GM23338 (cell line): Measurements from ENCODE around the gene SEC22A. TPM values are rescaled to one million over a fixed set of nuclear protein-coding genes. Genes with fewer than 3 reads are reported as not detected.

Experiments used
- ATAC-seq: fragments of 200-7000 bp; cut with Tn5 transposase; 3 replicates; pipeline ENCODE4 v1.9.1; 2020
- DNase-seq: peaks from one replicate; pipeline ENCODE4 v3.0.0-alpha.2; 2015; ENCODE audit warnings: low spot score
- H2AFZ ChIP-seq: fragments of 200-600 bp; sonication (generic); 2 replicates; pipeline ENCODE4 v1.8.0; 2016; ENCODE audit warnings: antibody characterized with exemption, mild to moderate bottlenecking, moderate library complexity
- H3F3A ChIP-seq: fragments of 200-600 bp; sonication (generic); replicated peaks from 2 replicates; pipeline ENCODE4 v1.8.0; 2017; ENCODE audit warnings: antibody characterized with exemption, mixed run types, low read depth
- H3K27ac ChIP-seq: fragments of 200-600 bp; sonication (generic); 2 replicates; pipeline ENCODE4 v1.6.1; 2016; ENCODE audit warnings: low read depth
- H3K27me3 ChIP-seq: fragments of 200-600 bp; sonication (generic); 2 replicates; pipeline ENCODE4 v1.8.0; 2016; ENCODE audit warnings: mild to moderate bottlenecking, mixed run types, moderate library complexity; ENCODE audit not compliant: insufficient read depth
- H3K36me3 ChIP-seq: fragments of 200-600 bp; sonication (generic); 2 replicates; pipeline ENCODE4 v1.8.0; 2016; ENCODE audit warnings: mild to moderate bottlenecking; ENCODE audit not compliant: insufficient read depth
- H3K4me1 ChIP-seq: fragments of 200-600 bp; sonication (generic); 2 replicates; pipeline ENCODE4 v1.8.0; 2016; ENCODE audit warnings: mild to moderate bottlenecking, moderate library complexity; ENCODE audit not compliant: insufficient read depth
- H3K4me2 ChIP-seq: fragments of 200-600 bp; sonication (generic); 2 replicates; pipeline ENCODE4 v1.7.1; 2017; ENCODE audit warnings: mixed run types
- H3K4me3 ChIP-seq: fragments of 200-600 bp; sonication (generic); 2 replicates; pipeline ENCODE4 v1.6.1; 2016; ENCODE audit warnings: mixed run types
- H3K79me2 ChIP-seq: fragments of 200-600 bp; sonication (generic); replicated peaks from 2 replicates; pipeline ENCODE4 v1.8.0; 2017; ENCODE audit warnings: mild to moderate bottlenecking; ENCODE audit not compliant: insufficient read depth
- H3K9me2 ChIP-seq: fragments of 200-600 bp; sonication (generic); 2 replicates; pipeline ENCODE4 v1.8.0; 2017; ENCODE audit not compliant: insufficient read depth
- H4K20me1 ChIP-seq: fragments of 200-600 bp; sonication (generic); replicated peaks from 2 replicates; pipeline ENCODE4 v1.8.0; 2017; ENCODE audit warnings: mild to moderate bottlenecking; ENCODE audit not compliant: insufficient read depth
- H3K27ac Mint-ChIP-seq: 2 replicates; pipeline ENCODE4 v1.8.0; 2020; ENCODE audit warnings: inconsistent platforms, mild to moderate bottlenecking, moderate library complexity, mixed read lengths
- H3K27me3 Mint-ChIP-seq: 3 replicates; pipeline ENCODE4 v1.8.0; 2022; ENCODE audit warnings: low read depth, mild to moderate bottlenecking, moderate library complexity, mixed read lengths, inconsistent platforms; ENCODE audit not compliant: insufficient read depth, poor library complexity
- H3K36me3 Mint-ChIP-seq: 3 replicates; pipeline ENCODE4 v1.8.0; 2021; ENCODE audit warnings: low read depth, mild to moderate bottlenecking, inconsistent platforms, moderate library complexity, mixed read lengths
- H3K4me1 Mint-ChIP-seq: 3 replicates; pipeline ENCODE4 v1.8.0; 2020; ENCODE audit warnings: mild to moderate bottlenecking, inconsistent platforms, mixed read lengths
- H3K4me3 Mint-ChIP-seq: 3 replicates; pipeline ENCODE4 v1.8.0; 2021; ENCODE audit warnings: moderate library complexity, mild to moderate bottlenecking, inconsistent platforms, mixed read lengths
- H3K9me3 Mint-ChIP-seq: 3 replicates; pipeline ENCODE4 v1.8.0; 2020; ENCODE audit warnings: moderate library complexity, mild to moderate bottlenecking, inconsistent platforms, mixed read lengths
- CREB1 ChIP-seq: fragments of 250-450 bp; sonication (Bioruptor Pico); IDR thresholded peaks from 2 replicates; pipeline ENCODE4 v1.5.0; 2020; ENCODE audit warnings: low read depth, mild to moderate bottlenecking, moderate library complexity
- CTCF ChIP-seq, 2 experiments: fragments of 200-600 bp in 1 of 2; sonication (generic) in 1 of 2; conservative IDR thresholded peaks; 2 replicates each; pipeline versions ENCODE4 v1.5.1 to v1.6.1; 2016 to 2017; ENCODE audit warnings: antibody characterized with exemption in 2 of 2, low read depth in 2 of 2, mild to moderate bottlenecking in 2 of 2, moderate library complexity in 1 of 2
- EZH2 ChIP-seq: fragments of 200-600 bp; sonication (generic); IDR thresholded peaks from one replicate; pipeline ENCODE4 v1.8.0; 2017; ENCODE audit warnings: antibody characterized with exemption, mild to moderate bottlenecking, low read depth; ENCODE audit not compliant: unreplicated experiment
- EZH2phosphoT487 ChIP-seq: fragments of 200-600 bp; sonication (generic); IDR thresholded peaks from one replicate; pipeline ENCODE4 v1.8.1; 2018; ENCODE audit warnings: antibody characterized with exemption; ENCODE audit not compliant: unreplicated experiment
- JUNB ChIP-seq: IDR thresholded peaks from one replicate; pipeline ENCODE4 v1.6.1; 2016; ENCODE audit warnings: antibody characterized with exemption; ENCODE audit not compliant: unreplicated experiment
- NANOG ChIP-seq: IDR thresholded peaks from 2 replicates; pipeline ENCODE4 v1.6.1; 2016; ENCODE audit warnings: antibody characterized with exemption, borderline replicate concordance
- POLR2AphosphoS5 ChIP-seq: IDR thresholded peaks from 2 replicates; pipeline ENCODE4 v1.6.1; 2016; ENCODE audit warnings: antibody characterized with exemption, low read depth
- REST ChIP-seq: IDR thresholded peaks from one replicate; pipeline ENCODE4 v1.6.1; 2018; ENCODE audit warnings: antibody characterized with exemption; ENCODE audit not compliant: unreplicated experiment
- STAT1 ChIP-seq: IDR thresholded peaks from one replicate; pipeline ENCODE4 v1.6.1; 2016; ENCODE audit warnings: antibody characterized with exemption; ENCODE audit not compliant: unreplicated experiment
- ZNF114 ChIP-seq: fragments of 250-450 bp; sonication (Bioruptor Pico); IDR thresholded peaks from 2 replicates; pipeline ENCODE4 v1.5.0; 2020; ENCODE audit warnings: mild to moderate bottlenecking, moderate library complexity
- ZNF331 ChIP-seq: fragments of 250-450 bp; sonication (Bioruptor Pico); IDR thresholded peaks from 2 replicates; pipeline ENCODE4 v1.5.0; 2020; ENCODE audit warnings: low read depth, mild to moderate bottlenecking, moderate library complexity
- ZNF462 ChIP-seq: fragments of 250-450 bp; sonication (Bioruptor Pico); IDR thresholded peaks from 2 replicates; pipeline ENCODE4 v1.5.0; 2020; ENCODE audit warnings: mild to moderate bottlenecking, moderate library complexity
- polyA plus RNA-seq: library from polyadenylated mRNA; unstranded; fragments of >200 nt; fragmentation: Nextera tagmentation; extraction: Ambion mirVana; gene quantifications from 2 replicates; pipeline ENCODE4 v1.2.1, GENCODE V29; 2016
- total RNA-seq: library from RNA; depleted of rRNA; stranded (reverse); fragments of >200 nt; shearing (Covaris generic); gene quantifications from 2 replicates; pipeline ENCODE4 v1.2.3, GENCODE V29; 2014
- TF ChIP-seq, protein P1 (sequence below): IDR thresholded peaks from 2 replicates; pipeline ENCODE4 v1.6.1; 2016; ENCODE audit warnings: antibody characterized with exemption

SEC22A gene
- total and polyA plus RNA-seq, 2 experiments from 2014 or later = 11.2 to 24.1 TPM

DNA sequence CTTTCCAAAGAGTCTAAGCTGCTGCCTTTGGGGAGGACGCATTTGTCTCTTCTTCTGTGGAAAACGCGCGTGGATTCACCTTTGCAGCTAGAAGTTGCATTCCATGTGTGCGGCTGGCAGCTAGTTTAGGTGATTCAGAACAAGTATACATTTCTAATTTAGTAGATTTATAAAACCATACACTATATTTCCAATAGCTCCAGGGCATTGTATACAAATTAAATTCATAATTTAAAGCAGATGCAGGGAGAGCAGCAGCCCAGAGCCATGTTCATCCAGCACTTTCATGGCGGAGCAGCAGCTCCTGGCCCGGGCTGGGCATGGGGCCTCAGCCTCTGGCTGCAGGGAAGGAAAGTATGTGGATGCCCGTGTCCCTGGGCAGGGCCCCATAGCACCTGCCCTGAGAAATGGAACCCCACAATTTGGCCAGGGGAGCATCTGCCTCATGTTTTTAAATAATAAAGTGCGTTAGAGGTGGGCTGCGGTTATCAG, 42.8 kb upstream of the SEC22A start:
- Mint-ChIP-seq H3K27ac (no peak overlapping the region), H3K36me3 (peaks cover 27% of the 10 kb centered on the region), H3K4me1 (no peaks in the 10 kb centered on the region; the same call in 2 of the 3 replicates), H3K9me3 (no peaks in the 10 kb centered on the region; the same call in 2 of the 3 replicates), H3K4me3 (no peak overlapping the region), H3K27me3 (peaks cover 7% of the 10 kb centered on the region)
- Histone ChIP-seq H3K36me3 (peaks cover 4% of the 10 kb centered on the region), H3K4me1 (no peaks in the 10 kb centered on the region), H3K9me2 (no peaks in the 10 kb centered on the region), H2AFZ (no peak overlapping the region), H3F3A (no peaks in the 10 kb centered on the region), H4K20me1 (no peaks in the 10 kb centered on the region), H3K79me2 (no peaks in the 10 kb centered on the region), H3K4me2 (no peak overlapping the region), H3K27me3 (no peaks in the 10 kb centered on the region), H3K27ac (no peak overlapping the region), H3K4me3 (no peak overlapping the region)
- DNase-seq (no peak), ATAC-seq (no peak)
- TF ChIP-seq EZH2phosphoT487 (no peak), POLR2AphosphoS5 (no peak), EZH2 (no peak), NANOG (no peak), ZNF462 (CRISPR knock-in tag) (no peak), JUNB (no peak), CREB1 (CRISPR knock-in tag) (no peak), ZNF114 (no peak), CTCF (conservative IDR thresholded peaks at IDR 0.05; ENCODE audit: low read depth in 2 of 2) (no peak), STAT1 (no peak), ZNF331 (CRISPR knock-in tag) (no peak), REST (no peak)
- TF ChIP-seq, protein P1, sequence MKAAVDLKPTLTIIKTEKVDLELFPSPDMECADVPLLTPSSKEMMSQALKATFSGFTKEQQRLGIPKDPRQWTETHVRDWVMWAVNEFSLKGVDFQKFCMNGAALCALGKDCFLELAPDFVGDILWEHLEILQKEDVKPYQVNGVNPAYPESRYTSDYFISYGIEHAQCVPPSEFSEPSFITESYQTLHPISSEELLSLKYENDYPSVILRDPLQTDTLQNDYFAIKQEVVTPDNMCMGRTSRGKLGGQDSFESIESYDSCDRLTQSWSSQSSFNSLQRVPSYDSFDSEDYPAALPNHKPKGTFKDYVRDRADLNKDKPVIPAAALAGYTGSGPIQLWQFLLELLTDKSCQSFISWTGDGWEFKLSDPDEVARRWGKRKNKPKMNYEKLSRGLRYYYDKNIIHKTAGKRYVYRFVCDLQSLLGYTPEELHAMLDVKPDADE = no peak
